ENCODE measurements around the gene PDCD1LG2.

DNA sequence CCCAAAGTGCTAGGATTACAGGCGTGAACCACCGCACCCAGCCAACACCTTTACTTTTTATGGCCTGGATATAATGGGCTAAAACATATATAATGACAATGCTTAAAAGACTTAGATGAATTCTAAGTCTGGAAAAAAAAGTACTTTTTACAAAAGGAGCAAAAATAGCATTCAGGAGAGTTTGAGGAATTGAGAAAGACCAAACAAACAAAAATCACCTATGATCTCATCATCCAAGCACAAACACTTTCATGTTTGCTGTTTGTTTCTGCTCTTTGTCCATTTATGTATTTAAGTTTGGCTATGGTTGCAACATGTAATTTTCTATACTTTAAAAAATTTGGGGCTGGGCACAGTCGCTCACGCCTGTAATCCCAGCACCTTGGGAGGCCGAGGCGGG lies 63.8 kb downstream of the PDCD1LG2 start:
- TF ChIP-seq EZH2 (IDR thresholded peaks at IDR 0.05; ENCODE audit: insufficient read depth, low read length) (no peak), CTCF (IDR thresholded peaks at IDR 0.05; ENCODE audit: insufficient read depth, low read depth, low read length) (no peak)

All from astrocyte (in vitro differentiated cells and primary cell).